ENCODE results near the gene HAND2.

HAND2 gene

DNA sequence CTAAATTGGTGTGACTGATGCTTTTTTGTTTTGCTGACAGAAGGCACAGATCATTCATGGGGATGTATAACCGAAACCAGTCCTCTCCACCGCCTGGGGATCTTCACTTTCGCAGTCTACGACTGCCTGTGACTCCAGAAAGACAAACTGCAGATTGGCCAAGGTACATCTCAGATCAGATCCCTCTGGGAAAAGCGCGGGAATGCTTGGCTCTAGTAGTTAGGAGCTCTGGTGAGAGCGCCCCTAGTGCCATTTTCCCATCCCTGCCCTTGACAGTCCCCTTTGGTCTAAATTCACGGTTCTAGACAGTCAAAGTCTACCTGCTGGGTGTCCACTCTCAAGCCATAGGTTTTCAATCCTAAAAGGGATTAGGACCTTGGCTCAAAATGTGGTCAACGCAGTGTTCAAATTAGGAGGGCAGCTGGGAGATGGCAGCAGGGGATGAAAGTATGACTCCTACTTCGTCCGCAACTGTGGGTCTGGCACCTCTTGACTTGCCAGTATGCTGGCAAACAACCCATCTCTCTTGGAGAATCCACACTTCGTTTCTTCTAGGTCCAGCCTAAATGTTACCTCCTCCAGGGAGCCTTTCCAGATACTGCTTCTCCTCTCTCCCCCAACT, 6.9 kb upstream of the HAND2 start:
- TF ChIP-seq, protein P1, sequence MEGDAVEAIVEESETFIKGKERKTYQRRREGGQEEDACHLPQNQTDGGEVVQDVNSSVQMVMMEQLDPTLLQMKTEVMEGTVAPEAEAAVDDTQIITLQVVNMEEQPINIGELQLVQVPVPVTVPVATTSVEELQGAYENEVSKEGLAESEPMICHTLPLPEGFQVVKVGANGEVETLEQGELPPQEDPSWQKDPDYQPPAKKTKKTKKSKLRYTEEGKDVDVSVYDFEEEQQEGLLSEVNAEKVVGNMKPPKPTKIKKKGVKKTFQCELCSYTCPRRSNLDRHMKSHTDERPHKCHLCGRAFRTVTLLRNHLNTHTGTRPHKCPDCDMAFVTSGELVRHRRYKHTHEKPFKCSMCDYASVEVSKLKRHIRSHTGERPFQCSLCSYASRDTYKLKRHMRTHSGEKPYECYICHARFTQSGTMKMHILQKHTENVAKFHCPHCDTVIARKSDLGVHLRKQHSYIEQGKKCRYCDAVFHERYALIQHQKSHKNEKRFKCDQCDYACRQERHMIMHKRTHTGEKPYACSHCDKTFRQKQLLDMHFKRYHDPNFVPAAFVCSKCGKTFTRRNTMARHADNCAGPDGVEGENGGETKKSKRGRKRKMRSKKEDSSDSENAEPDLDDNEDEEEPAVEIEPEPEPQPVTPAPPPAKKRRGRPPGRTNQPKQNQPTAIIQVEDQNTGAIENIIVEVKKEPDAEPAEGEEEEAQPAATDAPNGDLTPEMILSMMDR (IDR thresholded peaks at IDR 0.05), result peak; percentile 42
- no peak for TF ChIP-seq ZFX (IDR thresholded peaks at IDR 0.05; ENCODE audit: borderline replicate concordance)
- no peak overlapping the region for H3K27ac ChIP-seq

DNA sequence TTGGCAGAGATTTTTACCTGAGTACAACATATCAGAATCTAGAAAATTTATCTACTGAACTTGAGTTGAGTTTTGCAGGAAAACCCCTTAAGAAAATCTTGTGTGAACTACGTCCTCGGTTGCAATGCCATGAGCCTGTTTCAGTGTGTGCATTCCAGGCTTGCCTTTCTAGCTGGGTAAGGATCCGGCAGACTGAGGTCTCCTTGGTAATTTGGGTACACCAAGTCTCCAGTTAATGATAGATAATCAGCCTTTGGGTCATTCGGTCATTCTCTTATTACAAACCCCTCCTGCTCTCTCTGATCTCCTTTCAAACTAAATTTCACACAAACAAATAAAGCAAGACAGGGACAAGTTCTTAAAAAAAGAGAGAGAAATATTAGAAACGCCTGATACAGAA, 5.9 kb upstream of the HAND2 start:
- no peak overlapping the region for H3K27ac ChIP-seq
- TF ChIP-seq, protein P1 (IDR thresholded peaks at IDR 0.05), result no peak
- TF ChIP-seq ZFX (IDR thresholded peaks at IDR 0.05; ENCODE audit: borderline replicate concordance), result no peak

DNA sequence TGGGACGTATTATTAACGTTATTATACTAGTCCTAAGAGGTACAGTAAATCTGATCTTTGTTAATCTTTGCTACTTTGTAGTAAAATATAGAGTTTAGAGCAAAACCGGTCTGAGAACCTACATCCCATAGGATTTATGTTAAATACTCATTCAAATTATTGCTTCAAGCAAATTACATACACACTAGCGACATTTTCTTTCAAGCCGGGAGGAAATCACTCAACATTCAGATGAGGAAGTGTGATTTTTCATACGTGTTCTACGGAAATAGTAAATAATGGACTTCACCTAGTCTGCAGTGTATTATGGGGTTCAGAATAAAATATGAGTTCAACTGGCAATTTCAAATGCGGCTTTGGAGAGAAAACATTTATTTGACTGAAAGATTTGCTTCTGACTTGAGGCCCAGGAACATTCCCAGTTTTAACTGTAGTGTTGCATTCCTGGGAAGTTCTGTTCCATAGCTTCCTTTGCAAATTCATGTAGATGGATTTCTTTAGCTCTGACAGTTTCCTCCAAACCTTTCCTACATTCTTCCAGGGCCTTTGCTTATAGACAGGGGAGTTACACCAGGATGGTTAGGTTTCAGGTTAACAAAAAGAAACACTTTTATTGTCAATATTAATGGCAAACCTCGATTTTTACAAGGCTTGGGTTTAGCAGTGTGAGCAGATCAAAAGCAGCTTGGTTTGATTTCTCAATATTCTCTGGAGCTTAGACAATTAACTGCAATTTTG, 5.3 kb upstream of the HAND2 start:
- TF ChIP-seq, protein P1 (IDR thresholded peaks at IDR 0.05), result no peak
- TF ChIP-seq ZFX (IDR thresholded peaks at IDR 0.05; ENCODE audit: borderline replicate concordance), result no peak
- H3K27ac ChIP-seq, result no peak overlapping the region

DNA sequence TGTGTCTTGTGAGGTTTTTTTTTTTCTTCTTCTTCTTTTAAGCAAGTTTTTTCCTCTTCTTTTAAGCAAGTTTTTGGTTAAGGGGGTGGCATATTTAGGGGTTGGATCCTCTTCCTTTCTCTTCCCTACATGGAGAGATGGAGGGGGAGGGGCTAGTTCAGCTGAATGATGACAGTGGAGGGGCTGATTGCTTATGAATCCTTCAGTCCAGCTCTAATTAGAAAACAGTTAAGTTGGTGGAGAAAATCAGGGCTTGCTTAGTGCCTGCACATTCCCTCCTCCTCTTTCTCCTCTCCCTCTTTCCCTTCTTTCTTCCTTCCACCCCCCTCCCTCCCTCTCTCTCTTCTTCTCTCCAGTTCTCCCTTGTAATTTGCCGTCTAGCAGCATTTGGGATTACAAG, 4.4 kb upstream of the HAND2 start:
- TF ChIP-seq, protein P1 (IDR thresholded peaks at IDR 0.05), result no peak
- TF ChIP-seq ZFX (IDR thresholded peaks at IDR 0.05; ENCODE audit: borderline replicate concordance), result no peak

DNA sequence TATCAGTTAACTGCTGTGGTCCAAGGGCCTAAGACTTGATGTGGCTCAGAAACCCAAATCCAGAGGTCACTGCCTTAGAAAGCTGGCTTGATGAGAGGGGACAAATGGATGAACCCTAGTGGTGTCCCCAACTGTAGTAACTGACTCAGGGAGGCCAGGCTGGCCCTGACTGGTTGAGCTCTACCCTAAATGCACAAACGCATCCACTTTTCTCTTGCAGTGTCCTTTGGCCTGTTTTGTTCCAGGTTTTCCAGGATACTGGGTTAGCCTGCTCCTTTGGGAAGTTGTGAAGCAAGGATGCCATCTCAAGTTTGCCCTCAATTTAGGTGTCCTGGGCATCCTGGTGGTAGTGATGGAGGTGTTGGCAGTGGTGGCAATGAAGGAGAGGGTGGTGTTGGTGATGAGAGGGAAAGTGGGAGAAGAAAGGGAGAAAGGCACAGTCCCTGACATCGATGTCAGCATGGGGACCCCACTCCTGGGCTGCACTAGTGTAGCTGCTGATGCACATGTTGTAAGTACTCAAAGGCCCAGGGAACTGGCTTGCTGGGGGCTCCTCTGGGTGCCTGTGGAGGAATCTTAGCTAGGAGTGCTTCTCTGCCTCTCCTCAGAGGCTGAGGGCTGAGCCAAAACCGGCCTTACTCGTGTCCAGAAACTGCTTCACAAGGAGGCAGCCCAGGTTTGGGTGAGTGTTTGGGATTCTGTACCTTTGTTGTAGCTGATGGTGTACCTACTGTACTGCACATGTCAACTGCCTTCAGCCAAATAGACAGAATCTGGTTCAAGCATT, 2.9 kb upstream of the HAND2 start:
- no peak for TF ChIP-seq ZFX (IDR thresholded peaks at IDR 0.05; ENCODE audit: borderline replicate concordance)
- TF ChIP-seq, protein P1 (IDR thresholded peaks at IDR 0.05), result no peak
- no peak overlapping the region for H3K27ac ChIP-seq

More for the DNA sequence above, 4.4 kb upstream of the HAND2 start:
- H3K27ac ChIP-seq, result no peak overlapping the region

DNA sequence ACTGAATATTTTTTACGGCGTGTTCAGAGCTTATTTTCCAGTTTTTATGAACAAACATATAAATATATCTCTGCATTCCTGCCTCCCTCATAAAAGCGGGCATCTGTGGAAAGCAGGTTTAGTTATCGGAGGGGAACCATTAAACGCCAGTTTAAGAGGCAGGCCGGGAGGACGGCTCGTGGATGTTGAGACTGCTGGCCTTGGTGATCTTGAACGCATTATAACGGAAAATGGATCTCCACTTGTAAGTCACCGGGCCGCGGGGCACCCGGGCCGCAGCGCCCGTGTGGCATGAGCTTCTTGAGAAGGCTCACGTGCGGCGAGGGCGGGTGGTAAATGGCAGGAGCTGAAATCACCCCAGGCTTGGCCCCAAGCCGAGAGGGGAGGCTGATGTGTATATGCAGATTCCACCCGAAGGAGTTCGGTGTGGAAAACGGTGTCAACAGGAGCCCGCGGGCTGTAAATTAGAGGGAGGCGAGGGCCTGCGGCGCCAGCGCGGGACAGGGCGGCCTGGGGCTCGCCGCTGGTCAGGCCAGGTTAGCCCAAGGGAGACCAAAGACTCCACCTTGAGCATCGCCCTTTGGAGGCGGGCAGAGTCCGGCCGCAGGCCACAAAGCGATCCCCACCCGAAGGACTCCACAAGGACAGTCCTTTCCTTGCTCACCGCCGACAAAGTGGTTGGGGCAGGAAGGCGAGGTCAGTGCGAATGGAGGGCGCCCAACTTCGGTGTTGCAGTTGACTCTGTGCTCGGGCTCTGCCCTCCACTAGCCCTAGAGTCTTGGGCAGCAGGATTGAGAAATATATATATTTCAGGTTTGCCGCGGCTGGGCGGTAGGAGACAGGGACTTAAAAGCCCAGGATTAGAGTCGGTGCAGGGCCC, 1.3 kb upstream of the HAND2 start:
- no peak overlapping the region for H3K27ac ChIP-seq
- TF ChIP-seq, protein P1 (IDR thresholded peaks at IDR 0.05), result no peak
- TF ChIP-seq ZFX (IDR thresholded peaks at IDR 0.05; ENCODE audit: borderline replicate concordance), result no peak

All from 22Rv1 (cell line).